CD14-positive monocyte (primary cell): ENCODE measurements around the gene ACTRT2. TPM values are rescaled to one million over a fixed set of nuclear protein-coding genes. Genes with fewer than 3 reads are reported as not detected.

Experiments
- DNase-seq, 3 donors: peaks; one replicate each; pipeline ENCODE4 v3.0.0-alpha.2; 2011 to 2022
- H2AFZ ChIP-seq: 2 replicates; pipeline ENCODE4 v1.6.0; 2012; ENCODE audit warnings: mild to moderate bottlenecking, low read depth, low read length, inconsistent platforms; ENCODE audit not compliant: insufficient read depth, poor library complexity, severe bottlenecking
- H3K27ac ChIP-seq, 2 donors: 1 replicate in 1 of 2; 2 replicates in 1 of 2; pipeline ENCODE4 v1.5.1; 2012 to 2013; ENCODE audit warnings: low read length in 2 of 2, control low read depth in 1 of 2, inconsistent platforms in 1 of 2, low read depth in 1 of 2, mild to moderate bottlenecking in 1 of 2
- H3K27me3 ChIP-seq, 2 donors: one replicate each; pipeline versions ENCODE4 v1.6.0 to v1.6.1; 2011 to 2013; ENCODE audit warnings: low read length in 2 of 2; ENCODE audit not compliant: control insufficient read depth in 2 of 2, insufficient read depth in 2 of 2
- H3K36me3 ChIP-seq, 2 donors: replicated peaks in 1 of 2; 1 replicate in 1 of 2; 2 replicates in 1 of 2; pipeline versions ENCODE4 v1.5.1 to v1.6.1; 2012 to 2013; ENCODE audit warnings: low read length in 2 of 2, control low read depth in 1 of 2, inconsistent platforms in 1 of 2, mild to moderate bottlenecking in 1 of 2; ENCODE audit not compliant: insufficient read depth in 2 of 2, control insufficient read depth in 1 of 2
- H3K4me1 ChIP-seq, 2 donors: 1 replicate in 1 of 2; 2 replicates in 1 of 2; pipeline versions ENCODE4 v1.5.1 to v1.6.1; 2012 to 2013; ENCODE audit warnings: low read length in 2 of 2, control low read depth in 1 of 2, inconsistent platforms in 1 of 2, mild to moderate bottlenecking in 1 of 2, moderate library complexity in 1 of 2; ENCODE audit not compliant: insufficient read depth in 2 of 2, control insufficient read depth in 1 of 2
- H3K4me2 ChIP-seq: replicated peaks from 2 replicates; pipeline ENCODE3; 2012; ENCODE audit warnings: low read length, moderate library complexity, mild to moderate bottlenecking; ENCODE audit not compliant: poor library complexity, severe bottlenecking; ENCODE audit errors: extremely low read depth
- H3K4me3 ChIP-seq, 3 experiments: fragments of 200-600 bp in 1 of 3; sonication (generic) in 1 of 3; replicated peaks in 1 of 3; 1 replicate in 2 of 3; 2 replicates in 1 of 3; pipeline ENCODE4 v1.5.1; 2011 to 2013; ENCODE audit warnings: low read length in 3 of 3, mild to moderate bottlenecking in 3 of 3, control low read depth in 2 of 3, low read depth in 2 of 3, inconsistent platforms in 1 of 3, moderate library complexity in 1 of 3
- H3K79me2 ChIP-seq: 2 replicates; pipeline ENCODE4 v1.6.0; 2012; ENCODE audit warnings: mild to moderate bottlenecking, control low read depth, inconsistent platforms, low read length, moderate library complexity; ENCODE audit not compliant: insufficient read depth
- H3K9ac ChIP-seq: 2 replicates; pipeline ENCODE4 v1.6.0; 2017; ENCODE audit warnings: low read length, mild to moderate bottlenecking; ENCODE audit not compliant: insufficient read depth, poor library complexity, severe bottlenecking
- H3K9me3 ChIP-seq, 2 donors: replicated peaks in 1 of 2; 1 replicate in 1 of 2; 2 replicates in 1 of 2; pipeline versions ENCODE4 v1.5.1 to v1.6.1; 2012 to 2013; ENCODE audit warnings: low read length in 2 of 2, control low read depth in 1 of 2; ENCODE audit not compliant: control insufficient read depth in 1 of 2, insufficient read depth in 1 of 2
- H4K20me1 ChIP-seq: 2 replicates; pipeline ENCODE4 v1.6.0; 2012; ENCODE audit warnings: mild to moderate bottlenecking, low read length, control low read depth, moderate library complexity; ENCODE audit not compliant: insufficient read depth
- H3K27ac Mint-ChIP-seq, 7 donors: one replicate each; pipeline ENCODE4 v1.8.0; 2020; ENCODE audit warnings: mild to moderate bottlenecking in 7 of 7, mixed read lengths in 7 of 7, moderate library complexity in 6 of 7, inconsistent platforms in 2 of 7
- H3K27me3 Mint-ChIP-seq, 3 donors: one replicate each; pipeline ENCODE4 v1.8.0; 2021 to 2022; ENCODE audit warnings: low read depth in 3 of 3, mild to moderate bottlenecking in 3 of 3, mixed read lengths in 3 of 3, moderate library complexity in 3 of 3, inconsistent platforms in 1 of 3
- H3K36me3 Mint-ChIP-seq, 2 donors: one replicate each; pipeline ENCODE4 v1.8.0; 2020; ENCODE audit warnings: mixed read lengths in 2 of 2, inconsistent platforms in 1 of 2, mild to moderate bottlenecking in 1 of 2
- H3K4me1 Mint-ChIP-seq: one replicate; pipeline ENCODE4 v1.8.0; 2020; ENCODE audit warnings: mild to moderate bottlenecking, mixed read lengths
- H3K4me3 Mint-ChIP-seq, 2 donors: one replicate each; pipeline ENCODE4 v1.8.0; 2020; ENCODE audit warnings: mild to moderate bottlenecking in 2 of 2, mixed read lengths in 2 of 2, moderate library complexity in 1 of 2
- H3K9me3 Mint-ChIP-seq, 7 donors: one replicate each; pipeline ENCODE4 v1.8.0; 2020 to 2022; ENCODE audit warnings: mixed read lengths in 7 of 7, mild to moderate bottlenecking in 6 of 7, moderate library complexity in 6 of 7, inconsistent platforms in 2 of 7
- CTCF ChIP-seq: fragments of 200-600 bp; IDR thresholded peaks from one replicate; pipeline ENCODE4 v1.8.0; 2022; ENCODE audit warnings: antibody characterized with exemption, mild to moderate bottlenecking
- WGBS: methylation state at CpG from one replicate; pipeline ENCODE4 v1.1.5; 2013; ENCODE audit warnings: missing lambda C conversion rate; ENCODE audit not compliant: insufficient coverage; 5-methylcytosine and 5-hydroxymethylcytosine counted together
- intact Hi-C, 2 donors: fragments of 100-400 bp; cut with micrococcal nuclease; formaldehyde crosslinking; loops; one replicate each; pipeline versions ENCODE4 v1.15.0 to v1.15.1; 2023
- polyA plus RNA-seq, 3 donors: library from polyadenylated mRNA; depleted of rRNA in 1 of 3; unstranded in 2 of 3; stranded (reverse) in 1 of 3; fragments of 300-500 nt in 2 of 3; fragments of >200 nt in 1 of 3; fragmentation: Illumina TruSeq in 2 of 3; gene quantifications; 1 replicate in 2 of 3; 2 replicates in 1 of 3; pipeline ENCODE4 v1.2.3, GENCODE V29; 2012 to 2021

Gene ACTRT2
- polyA plus RNA-seq, 3 donors, result not detected

GRCh38 chr1:3040004-3040403 lies 18.7 kb downstream of the ACTRT2 start:
- H3K4me3 Mint-ChIP-seq, result no peak overlapping the region
- H3K9me3 ChIP-seq, result no peaks in the 10 kb centered on the region
- no peak overlapping the region for H2AFZ ChIP-seq
- WGBS, result 94% methylated on average over 7 of the region's 7 CpGs
- H4K20me1 ChIP-seq, result no peaks in the 10 kb centered on the region
- H3K27ac ChIP-seq, result no peak overlapping the region
- H3K27ac Mint-ChIP-seq, result no peak overlapping the region
- no peak for TF ChIP-seq CTCF
- H3K4me2 ChIP-seq, result no peak overlapping the region
- no peak overlapping the region for H3K4me3 ChIP-seq
- peaks cover 2 to 10% (median 5%) of the 10 kb centered on the region in 3 donors for H3K27me3 Mint-ChIP-seq
- peaks cover 0 to 3% (median 0%) of the 10 kb centered on the region in 7 donors for H3K9me3 Mint-ChIP-seq
- no peak overlapping the region for H3K9ac ChIP-seq
- intact Hi-C loops, result no loop called here
- H3K79me2 ChIP-seq, result no peaks in the 10 kb centered on the region
- H3K4me1 Mint-ChIP-seq, result no peaks in the 10 kb centered on the region
- no peak for DNase-seq
- no peaks in the 10 kb centered on the region for H3K27me3 ChIP-seq
- H3K36me3 Mint-ChIP-seq, result no peaks in the 10 kb centered on the region
- no peaks in the 10 kb centered on the region for H3K36me3 ChIP-seq
- no peaks in the 10 kb centered on the region for H3K4me1 ChIP-seq

DNA sequence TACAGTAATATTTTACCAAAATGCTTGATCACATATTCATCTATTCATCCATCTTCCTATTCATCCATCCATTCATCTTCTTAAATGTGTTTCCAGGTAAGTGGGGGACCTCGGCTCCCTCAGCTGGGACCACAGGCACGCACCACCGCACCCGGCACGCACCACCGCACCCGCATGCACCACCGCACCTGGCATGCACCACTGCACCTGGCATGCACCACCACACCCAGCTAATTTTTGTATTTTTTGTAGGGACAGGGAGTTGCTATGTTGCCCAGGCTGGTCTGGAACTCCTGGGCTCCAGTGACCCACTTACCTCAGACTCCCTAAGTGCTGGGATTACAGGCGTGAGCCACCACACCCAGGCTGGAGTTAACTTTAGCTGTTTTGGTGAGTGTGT lies 21.2 kb downstream of the ACTRT2 start:
- no peaks in the 10 kb centered on the region for H3K36me3 ChIP-seq
- H3K27ac ChIP-seq, result no peak overlapping the region
- Mint-ChIP-seq H3K9me3 (peaks cover 0 to 4% (median 0%) of the 10 kb centered on the region in 7 donors), H3K27me3 (peaks cover 2 to 10% (median 5%) of the 10 kb centered on the region in 3 donors), H3K27ac (peak overlapping the region in 1 of 7 donors; percentile 24), H3K4me1 (no peaks in the 10 kb centered on the region), H3K36me3 (no peaks in the 10 kb centered on the region), H3K4me3 (no peak overlapping the region)
- H2AFZ ChIP-seq, result no peak overlapping the region
- no peak for TF ChIP-seq CTCF
- no peaks in the 10 kb centered on the region for H4K20me1 ChIP-seq
- DNase-seq, result no peak
- no peaks in the 10 kb centered on the region for H3K9me3 ChIP-seq
- 90% methylated on average over 6 of the region's 9 CpGs for WGBS
- no peak overlapping the region for H3K9ac ChIP-seq
- no peak overlapping the region for H3K4me2 ChIP-seq
- no peak overlapping the region for H3K4me3 ChIP-seq
- H3K4me1 ChIP-seq, result no peaks in the 10 kb centered on the region
- intact Hi-C loops, result no loop called here
- no peaks in the 10 kb centered on the region for H3K79me2 ChIP-seq
- H3K27me3 ChIP-seq, result no peaks in the 10 kb centered on the region
